Measurements from ENCODE around the gene CLEC2D.
"Not testable (repeated sequence)": the region's sequence is repeated elsewhere in the genome, so short reads cannot be mapped to it uniquely, and the experiment has no call there.

GRCh38 chr12:9704561-9704960 is 35.0 kb downstream of the CLEC2D start:
- TF ChIP-seq CTCF (conservative IDR thresholded peaks at IDR 0.05 in 1 of 2, IDR thresholded peaks at IDR 0.05 in 1 of 2; ENCODE audit: low read depth in 1 of 2, low read length in 2 of 2); EZH2 (IDR thresholded peaks at IDR 0.05; ENCODE audit: low read length, missing control alignments): not testable (repeated sequence)

Data from fibroblast of lung (primary cell).